ENCODE results near the gene GGCX.
A peak's percentile ranks its signal among the peaks of the same experiment; 100 is the strongest.
"Not testable (repeated sequence)": the region's sequence is repeated elsewhere in the genome, so short reads cannot be mapped to it uniquely, and the experiment has no call there.

Gene GGCX

GRCh38 chr2:85595301-85596025, 34.2 kb upstream of the GGCX start, which contains the start of gene RNF181:
RNF181 (plus strand) TSS chr2:85595745; CDS start chr2:85595764, 19 bp downstream.
- DNase-seq (ENCODE audit: low read depth, low spot score) = peak; percentile 96
- peak within 1 kb of the TSS; percentile 98 for H3K4me3 ChIP-seq (ENCODE audit: low read length)

GRCh38 chr2:85594715-85595300, 33.5 kb upstream of the GGCX start:
- no peak for DNase-seq (ENCODE audit: low read depth, low spot score)
- peak overlapping the region; percentile 98 for H3K4me3 ChIP-seq (ENCODE audit: low read length)

DNA sequence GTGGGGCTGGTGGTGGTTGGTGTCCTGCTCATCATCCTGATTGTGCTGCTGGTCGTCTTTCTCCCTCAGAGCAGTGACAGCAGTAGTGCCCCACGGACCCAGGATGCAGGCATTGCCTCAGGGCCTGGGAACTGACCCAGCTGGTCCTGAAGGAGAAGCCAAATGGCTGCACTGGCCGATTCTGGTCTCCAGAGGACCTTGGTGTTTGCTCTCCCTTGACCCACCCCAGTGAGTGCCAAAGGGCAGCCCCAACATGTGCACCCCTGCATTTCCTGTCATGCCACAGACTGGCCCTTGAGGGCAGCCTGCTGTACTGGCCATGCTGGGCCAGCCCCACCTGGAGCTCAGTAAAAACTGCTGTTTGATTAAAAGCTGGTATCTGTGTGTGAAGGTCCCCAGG, 31.7 kb upstream of the GGCX start:
- no peak for DNase-seq (ENCODE audit: low read depth, low spot score)
- H3K4me3 ChIP-seq (ENCODE audit: low read length) = no peak overlapping the region

DNA sequence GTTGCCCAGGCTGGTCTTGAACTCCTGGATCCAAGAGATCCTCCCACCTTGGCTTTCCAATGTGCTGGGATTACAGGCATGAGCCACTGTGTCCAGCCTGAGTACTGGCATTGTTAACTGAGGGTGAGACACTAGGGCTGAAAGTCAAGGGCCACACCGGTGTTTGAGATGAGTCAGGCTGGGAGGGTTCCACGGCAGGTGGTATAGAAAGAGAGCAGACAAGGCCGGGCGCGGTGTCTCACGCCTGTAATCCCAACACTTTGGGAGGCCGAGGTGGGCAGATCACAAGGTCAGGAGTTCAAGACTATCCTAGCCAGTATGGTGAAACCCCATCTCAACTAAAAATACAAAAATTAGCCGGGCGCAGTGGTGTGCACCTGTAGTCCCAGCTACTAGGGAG, 31.0 kb upstream of the GGCX start:
- not testable (repeated sequence) for H3K4me3 ChIP-seq (ENCODE audit: low read length); DNase-seq (ENCODE audit: low read depth, low spot score)

DNA sequence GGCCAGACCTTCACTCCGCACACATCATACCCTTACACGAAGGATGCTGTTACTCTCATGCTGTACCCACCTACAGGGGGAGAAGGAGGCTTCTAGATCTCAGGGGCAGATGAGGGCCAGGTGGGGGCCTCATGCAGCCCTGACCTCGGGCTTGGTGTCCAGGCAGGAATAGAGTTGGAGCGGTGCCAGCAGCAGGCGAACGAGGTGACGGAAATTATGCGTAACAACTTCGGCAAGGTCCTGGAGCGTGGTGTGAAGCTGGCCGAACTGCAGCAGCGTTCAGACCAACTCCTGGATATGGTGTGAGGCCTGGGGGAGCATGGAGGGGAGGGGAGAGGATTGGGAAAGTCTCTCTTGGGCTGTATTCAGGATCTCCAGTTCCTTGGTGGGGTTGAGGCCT, 30.3 kb upstream of the GGCX start:
- H3K4me3 ChIP-seq (ENCODE audit: low read length) = no peak overlapping the region
- no peak for DNase-seq (ENCODE audit: low read depth, low spot score)

GRCh38 chr2:85590950-85591349, 29.7 kb upstream of the GGCX start:
- no peak for DNase-seq (ENCODE audit: low read depth, low spot score)
- H3K4me3 ChIP-seq (ENCODE audit: low read length) = no peak overlapping the region

DNA sequence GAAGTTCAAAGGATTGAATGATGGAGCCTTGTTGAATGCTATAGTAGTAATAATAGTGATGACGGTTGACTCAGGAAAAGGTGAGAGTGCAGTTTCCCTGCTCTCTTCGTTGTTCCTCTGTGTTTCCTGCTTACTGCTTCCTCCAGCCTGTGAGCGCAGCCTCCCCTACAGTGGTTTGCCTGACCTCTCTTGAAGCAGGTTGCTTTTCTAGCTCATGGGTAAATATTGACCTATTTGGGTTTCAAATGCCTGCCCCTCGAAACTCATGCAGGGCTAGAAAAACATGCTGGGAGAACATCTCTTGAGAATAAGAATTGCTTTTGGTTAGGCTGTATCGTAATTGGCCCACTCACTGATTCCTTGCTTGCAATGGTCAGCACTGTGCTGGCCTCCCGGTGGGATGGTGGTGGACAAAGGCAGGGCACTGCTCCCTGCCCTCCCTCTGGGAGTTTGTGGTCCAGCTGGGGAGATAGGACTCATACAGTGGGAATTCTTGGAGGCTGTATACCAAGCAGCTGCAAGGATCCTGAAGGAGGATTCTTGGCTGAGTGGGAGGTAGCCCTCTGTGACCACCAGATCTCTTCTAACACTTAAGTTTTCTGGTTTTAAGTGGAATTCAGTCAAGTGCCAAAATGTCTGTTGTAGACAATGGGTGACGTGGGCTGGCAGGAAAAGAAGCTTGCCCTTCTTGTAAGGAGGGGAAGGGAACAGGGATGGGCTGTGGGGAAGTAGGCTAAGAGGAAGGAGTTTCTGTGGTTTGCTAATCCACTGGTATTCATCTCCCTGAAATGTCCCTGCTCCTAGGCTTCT, 28.9 kb upstream of the GGCX start:
- no peak overlapping the region for H3K4me3 ChIP-seq (ENCODE audit: low read length)
- no peak for DNase-seq (ENCODE audit: low read depth, low spot score)

DNA sequence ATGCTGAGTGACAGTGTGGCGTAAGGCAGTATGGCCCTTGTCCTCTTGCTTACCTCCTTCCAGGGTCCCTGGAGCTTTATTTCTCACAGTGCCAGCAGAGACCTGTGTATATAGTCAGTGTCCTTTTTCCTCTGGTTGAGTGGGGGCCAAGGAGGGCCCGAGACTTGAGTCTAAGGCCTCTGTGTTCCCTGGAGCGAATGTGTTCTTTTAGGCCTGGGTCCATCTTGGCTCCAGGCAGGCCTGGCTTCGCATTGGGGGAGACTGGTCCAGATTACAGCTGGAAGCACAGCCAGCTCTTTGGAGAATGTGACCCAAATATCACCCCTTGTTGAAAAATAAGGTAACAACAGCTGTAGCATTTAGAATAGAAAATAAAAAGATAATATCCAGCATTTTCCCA, 27.9 kb upstream of the GGCX start:
- H3K4me3 ChIP-seq (ENCODE audit: low read length) = no peak overlapping the region
- no peak for DNase-seq (ENCODE audit: low read depth, low spot score)

DNA sequence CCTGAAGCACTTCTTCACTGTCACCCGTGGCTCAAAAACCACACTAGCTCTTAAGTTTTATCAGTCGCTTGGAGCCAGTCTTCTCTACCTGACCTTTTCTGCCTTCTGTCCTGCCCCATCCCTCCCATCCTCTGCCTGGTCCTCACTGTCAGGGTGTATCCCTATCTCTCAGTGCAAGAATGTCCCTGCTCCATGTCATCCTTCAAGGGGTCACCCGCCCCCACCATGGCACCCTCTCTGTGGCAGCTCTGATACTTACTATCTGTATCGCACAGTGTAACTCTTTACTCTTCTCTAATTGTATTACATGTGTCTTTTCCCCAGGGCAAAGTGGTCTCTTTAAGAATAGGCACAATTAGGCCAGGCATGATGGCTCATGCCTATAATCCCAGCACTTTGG, 27.4 kb upstream of the GGCX start:
- H3K4me3 ChIP-seq (ENCODE audit: low read length) = no peak overlapping the region
- DNase-seq (ENCODE audit: low read depth, low spot score) = no peak

GRCh38 chr2:85588236-85588635, 26.9 kb upstream of the GGCX start:
- H3K4me3 ChIP-seq (ENCODE audit: low read length) = no peak overlapping the region
- peak; percentile 36 for DNase-seq (ENCODE audit: low read depth, low spot score)

GRCh38 chr2:85585781-85586105, 24.4 kb upstream of the GGCX start:
- no peak for DNase-seq (ENCODE audit: low read depth, low spot score)
- peak overlapping the region; percentile 78 for H3K4me3 ChIP-seq (ENCODE audit: low read length)

DNA sequence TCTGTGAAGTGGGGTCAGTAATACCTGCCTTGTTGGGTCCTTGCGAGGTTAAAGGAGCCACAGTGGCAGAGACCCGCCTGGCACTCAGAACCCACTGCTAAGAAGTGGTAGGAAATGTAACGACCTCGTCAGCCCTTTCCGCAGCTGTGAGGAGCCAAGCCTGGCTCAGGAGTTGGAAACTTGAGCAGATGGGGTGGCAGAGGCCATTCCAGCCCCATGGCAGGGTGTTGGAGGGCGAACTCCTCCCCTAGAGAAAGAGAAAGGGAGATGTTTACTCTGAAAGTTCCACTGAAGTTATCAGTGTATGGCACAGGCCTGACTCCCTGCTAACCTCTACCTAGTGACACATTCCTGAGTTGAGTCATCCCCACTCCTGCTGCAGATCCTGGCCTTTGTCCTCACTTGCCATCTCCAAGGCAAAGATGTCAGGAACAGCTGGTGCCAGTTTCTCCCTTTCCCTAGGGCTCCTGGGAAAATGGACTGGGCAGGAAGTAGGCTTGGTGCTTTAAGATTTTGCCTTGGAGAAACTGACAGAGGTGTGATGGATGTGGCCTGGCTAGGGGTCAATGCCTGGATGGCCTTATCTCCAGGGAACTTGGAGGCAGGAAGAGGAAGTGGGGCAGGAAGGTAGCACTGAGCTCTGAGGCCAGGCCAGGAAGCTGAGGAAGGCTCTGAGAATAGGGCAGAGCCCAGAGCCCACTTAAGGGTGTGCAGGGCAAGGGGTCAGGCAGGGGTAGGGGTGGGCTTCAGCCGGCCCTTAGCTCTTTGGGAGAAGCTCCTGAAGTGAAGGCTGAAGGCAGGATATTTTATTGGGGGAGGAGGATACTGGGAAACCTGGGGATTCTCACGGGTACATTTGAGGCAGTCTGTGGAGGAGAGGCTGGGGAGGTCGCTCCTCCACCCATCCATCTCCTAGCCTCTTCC, 23.8 kb upstream of the GGCX start:
- DNase-seq (ENCODE audit: low read depth, low spot score) = no peak
- peak overlapping the region; percentile 78 for H3K4me3 ChIP-seq (ENCODE audit: low read length)

- H3K4me3 ChIP-seq (ENCODE audit: low read length) = peak within 1 kb of the TSS; percentile 78
- no peak for DNase-seq (ENCODE audit: low read depth, low spot score)
These were observed 23.1 kb upstream of the GGCX start, which contains the start of gene VAMP5 for GRCh38 chr2:85584354-85584856. VAMP5 (plus strand) TSS chr2:85584431; CDS start chr2:85584491, 60 bp downstream.

- H3K4me3 ChIP-seq (ENCODE audit: low read length) = peak overlapping the region; percentile 78
- DNase-seq (ENCODE audit: low read depth, low spot score) = peak; percentile 43
These were observed 22.5 kb upstream of the GGCX start for GRCh38 chr2:85583667-85584353.

DNA sequence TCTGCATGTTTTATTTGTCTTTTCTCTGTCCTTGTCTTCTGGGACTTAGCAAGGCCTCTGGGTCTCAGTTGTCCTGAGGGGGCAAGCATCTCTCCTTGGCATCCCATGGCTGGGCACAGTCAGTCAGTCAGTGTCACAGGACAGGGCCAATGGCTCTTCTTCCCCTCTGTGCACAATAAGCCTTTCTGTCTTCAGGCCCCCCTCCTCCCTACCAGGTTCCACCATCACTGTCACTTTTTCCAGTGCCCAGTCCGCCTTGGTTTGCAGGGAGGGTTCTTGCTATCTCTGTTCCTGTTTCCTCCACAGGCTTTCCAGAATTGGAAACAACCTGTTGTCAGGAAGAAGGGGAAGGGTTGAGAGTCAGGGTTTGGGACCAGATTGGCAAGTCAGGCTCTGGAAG, 21.2 kb upstream of the GGCX start:
- H3K4me3 ChIP-seq (ENCODE audit: low read length) = no peak overlapping the region
- DNase-seq (ENCODE audit: low read depth, low spot score) = no peak

GRCh38 chr2:85580206-85580605, 18.9 kb upstream of the GGCX start:
- DNase-seq (ENCODE audit: low read depth, low spot score) = no peak
- H3K4me3 ChIP-seq (ENCODE audit: low read length) = no peak overlapping the region

GRCh38 chr2:85579266-85579935, 18.1 kb upstream of the GGCX start:
- no peak overlapping the region for H3K4me3 ChIP-seq (ENCODE audit: low read length)
- DNase-seq (ENCODE audit: low read depth, low spot score) = no peak
